ENCODE data around the gene STUM.
"Not testable (repeated sequence)": the region's sequence is repeated elsewhere in the genome, so short reads cannot be mapped to it uniquely, and the experiment has no call there.

Gene STUM

GRCh38 chr1:226604560-226605317, 56.2 kb downstream of the STUM start:
- Histone ChIP-seq H3K4me1 (ENCODE audit: insufficient read depth, low read length) (peaks cover 41% of the 10 kb centered on the region), H3K9ac (ENCODE audit: low read depth, low read length) (no peak overlapping the region), H3K36me3 (ENCODE audit: insufficient read depth, low read length) (no peaks in the 10 kb centered on the region; the same call in 1 of the 2 replicates), H3K9me3 (ENCODE audit: control insufficient read depth, insufficient read depth, low read length) (no peaks in the 10 kb centered on the region)

- Histone ChIP-seq H3K36me3 (ENCODE audit: insufficient read depth, low read length) (no peaks in the 10 kb centered on the region; the same call in 1 of the 2 replicates), H3K4me1 (ENCODE audit: insufficient read depth, low read length) (peaks cover 41% of the 10 kb centered on the region)
These were observed 56.9 kb downstream of the STUM start for GRCh38 chr1:226605318-226605950.

GRCh38 chr1:226606311-226607267, 58.0 kb downstream of the STUM start:
- no peaks in the 10 kb centered on the region for H3K9me3 ChIP-seq (ENCODE audit: control insufficient read depth, insufficient read depth, low read length)
- H3K9ac ChIP-seq (ENCODE audit: low read depth, low read length) = no peak overlapping the region
- H3K4me1 ChIP-seq (ENCODE audit: insufficient read depth, low read length) = peaks cover 44% of the 10 kb centered on the region
- no peaks in the 10 kb centered on the region; the same call in 1 of the 2 replicates for H3K36me3 ChIP-seq (ENCODE audit: insufficient read depth, low read length)

More at GRCh38 chr1:226605318-226605950, 56.9 kb downstream of the STUM start:
- H3K9ac ChIP-seq (ENCODE audit: low read depth, low read length) = no peak overlapping the region
- no peaks in the 10 kb centered on the region for H3K9me3 ChIP-seq (ENCODE audit: control insufficient read depth, insufficient read depth, low read length)

GRCh38 chr1:226607268-226607660, 58.7 kb downstream of the STUM start:
- Histone ChIP-seq H3K9me3 (ENCODE audit: control insufficient read depth, insufficient read depth, low read length) (no peaks in the 10 kb centered on the region), H3K36me3 (ENCODE audit: insufficient read depth, low read length) (no peaks in the 10 kb centered on the region; the same call in 1 of the 2 replicates), H3K9ac (ENCODE audit: low read depth, low read length) (no peak overlapping the region), H3K4me1 (ENCODE audit: insufficient read depth, low read length) (peaks cover 44% of the 10 kb centered on the region)

GRCh38 chr1:226607821-226608220, 59.3 kb downstream of the STUM start:
- no peak overlapping the region for H3K9ac ChIP-seq (ENCODE audit: low read depth, low read length)
- no peaks in the 10 kb centered on the region; the same call in 1 of the 2 replicates for H3K36me3 ChIP-seq (ENCODE audit: insufficient read depth, low read length)
- H3K4me1 ChIP-seq (ENCODE audit: insufficient read depth, low read length) = peaks cover 41% of the 10 kb centered on the region
- H3K9me3 ChIP-seq (ENCODE audit: control insufficient read depth, insufficient read depth, low read length) = no peaks in the 10 kb centered on the region

GRCh38 chr1:226608699-226609505, 60.3 kb downstream of the STUM start:
- Histone ChIP-seq H3K9me3 (ENCODE audit: control insufficient read depth, insufficient read depth, low read length) (no peaks in the 10 kb centered on the region), H3K9ac (ENCODE audit: low read depth, low read length) (no peak overlapping the region), H3K4me1 (ENCODE audit: insufficient read depth, low read length) (peaks cover 37% of the 10 kb centered on the region; the same call in 1 of the 2 replicates), H3K36me3 (ENCODE audit: insufficient read depth, low read length) (no peaks in the 10 kb centered on the region)

- H3K36me3 ChIP-seq (ENCODE audit: insufficient read depth, low read length) = no peaks in the 10 kb centered on the region
These were observed 61.4 kb downstream of the STUM start for GRCh38 chr1:226609836-226610455.

GRCh38 chr1:226610671-226611070, 62.1 kb downstream of the STUM start:
- no peaks in the 10 kb centered on the region for H3K36me3 ChIP-seq (ENCODE audit: insufficient read depth, low read length)
- H3K9me3 ChIP-seq (ENCODE audit: control insufficient read depth, insufficient read depth, low read length) = no peaks in the 10 kb centered on the region; the same call in 1 of the 2 replicates
- H3K4me1 ChIP-seq (ENCODE audit: insufficient read depth, low read length) = peaks cover 25% of the 10 kb centered on the region; the same call in 1 of the 2 replicates
- H3K9ac ChIP-seq (ENCODE audit: low read depth, low read length) = no peak overlapping the region

More at GRCh38 chr1:226609836-226610455, 61.4 kb downstream of the STUM start:
- H3K9ac ChIP-seq (ENCODE audit: low read depth, low read length) = no peak overlapping the region
- H3K4me1 ChIP-seq (ENCODE audit: insufficient read depth, low read length) = peaks cover 29% of the 10 kb centered on the region; the same call in 1 of the 2 replicates
- no peaks in the 10 kb centered on the region; the same call in 1 of the 2 replicates for H3K9me3 ChIP-seq (ENCODE audit: control insufficient read depth, insufficient read depth, low read length)

GRCh38 chr1:226611301-226611700, 62.7 kb downstream of the STUM start:
- no peaks in the 10 kb centered on the region for H3K36me3 ChIP-seq (ENCODE audit: insufficient read depth, low read length)
- peaks cover 19% of the 10 kb centered on the region; the same call in 1 of the 2 replicates for H3K4me1 ChIP-seq (ENCODE audit: insufficient read depth, low read length)
- H3K9ac ChIP-seq (ENCODE audit: low read depth, low read length) = no peak overlapping the region
- H3K9me3 ChIP-seq (ENCODE audit: control insufficient read depth, insufficient read depth, low read length) = no peaks in the 10 kb centered on the region; the same call in 1 of the 2 replicates

GRCh38 chr1:226611980-226612379, 63.4 kb downstream of the STUM start:
- peaks cover 12% of the 10 kb centered on the region; the same call in 1 of the 2 replicates for H3K4me1 ChIP-seq (ENCODE audit: insufficient read depth, low read length)
- H3K9me3 ChIP-seq (ENCODE audit: control insufficient read depth, insufficient read depth, low read length); H3K9ac ChIP-seq (ENCODE audit: low read depth, low read length); H3K36me3 ChIP-seq (ENCODE audit: insufficient read depth, low read length): not testable (repeated sequence)

GRCh38 chr1:226615876-226616275, 67.3 kb downstream of the STUM start:
- no peak overlapping the region for H3K9ac ChIP-seq (ENCODE audit: low read depth, low read length)
- peaks cover 2% of the 10 kb centered on the region; the same call in 1 of the 2 replicates for H3K4me1 ChIP-seq (ENCODE audit: insufficient read depth, low read length)
- no peaks in the 10 kb centered on the region; the same call in 1 of the 2 replicates for H3K9me3 ChIP-seq (ENCODE audit: control insufficient read depth, insufficient read depth, low read length)
- no peaks in the 10 kb centered on the region for H3K36me3 ChIP-seq (ENCODE audit: insufficient read depth, low read length)

GRCh38 chr1:226616636-226617035, 68.1 kb downstream of the STUM start:
- no peaks in the 10 kb centered on the region; the same call in 1 of the 2 replicates for H3K9me3 ChIP-seq (ENCODE audit: control insufficient read depth, insufficient read depth, low read length)
- H3K36me3 ChIP-seq (ENCODE audit: insufficient read depth, low read length) = no peaks in the 10 kb centered on the region
- no peaks in the 10 kb centered on the region for H3K4me1 ChIP-seq (ENCODE audit: insufficient read depth, low read length)
- H3K9ac ChIP-seq (ENCODE audit: low read depth, low read length) = no peak overlapping the region

GRCh38 chr1:226617109-226617508, 68.5 kb downstream of the STUM start:
- Histone ChIP-seq H3K9me3 (ENCODE audit: control insufficient read depth, insufficient read depth, low read length) (no peaks in the 10 kb centered on the region; the same call in 1 of the 2 replicates), H3K36me3 (ENCODE audit: insufficient read depth, low read length) (no peaks in the 10 kb centered on the region), H3K9ac (ENCODE audit: low read depth, low read length) (no peak overlapping the region), H3K4me1 (ENCODE audit: insufficient read depth, low read length) (no peaks in the 10 kb centered on the region)
